ENCODE data around the gene MUC4. TPM values are rescaled to one million over a fixed set of nuclear protein-coding genes. Genes with fewer than 3 reads are reported as not detected.

Gene MUC4
- total RNA-seq, 2 donors from 2014 or later = 0.12 TPM; not detected in 1

GRCh38 chr3:195855471-195856409 is 44.0 kb upstream of the MUC4 start:
- Histone ChIP-seq H3K27ac (no peak overlapping the region), H3K4me1 (peaks cover 0 to 12% of the 10 kb centered on the region in 2 donors), H3K9me3 (no peaks in the 10 kb centered on the region), H3K27me3 (no peaks in the 10 kb centered on the region), H3K36me3 (no peaks in the 10 kb centered on the region), H3K4me3 (no peak overlapping the region)
- no peak for TF ChIP-seq CTCF (IDR thresholded peaks at IDR 0.05)
- no peak for DNase-seq (ENCODE audit: low spot score)

- Histone ChIP-seq H3K9me3 (no peaks in the 10 kb centered on the region), H3K27ac (no peak overlapping the region), H3K27me3 (no peaks in the 10 kb centered on the region), H3K4me3 (no peak overlapping the region), H3K36me3 (no peaks in the 10 kb centered on the region), H3K4me1 (peaks cover 0 to 11% of the 10 kb centered on the region in 2 donors)
- no peak for TF ChIP-seq CTCF (IDR thresholded peaks at IDR 0.05)
- no peak for DNase-seq (ENCODE audit: low spot score)
Measured at GRCh38 chr3:195854628-195855294, 43.0 kb upstream of the MUC4 start.

DNA sequence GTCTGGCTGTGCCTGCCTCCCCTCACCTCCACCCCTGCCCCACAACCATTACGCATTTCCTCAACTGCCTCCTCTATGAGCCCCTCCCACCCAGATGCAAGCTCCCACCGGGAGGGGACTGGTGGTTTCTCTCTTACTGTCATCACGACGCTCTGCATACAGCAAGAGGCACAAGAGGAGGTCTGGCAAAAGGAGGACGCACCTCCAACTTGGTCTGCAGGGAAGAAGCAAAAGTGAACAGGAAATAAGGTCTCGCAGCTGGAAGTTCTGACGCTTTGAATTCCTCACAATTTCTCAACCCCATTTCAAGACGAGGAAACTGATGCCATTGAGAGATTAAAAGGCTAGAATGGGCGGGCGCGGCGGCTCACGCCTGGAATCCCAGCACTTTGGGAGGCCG is 42.3 kb upstream of the MUC4 start:
- Histone ChIP-seq H3K27me3 (no peaks in the 10 kb centered on the region), H3K4me3 (no peak overlapping the region), H3K36me3 (no peaks in the 10 kb centered on the region), H3K4me1 (peaks cover 0 to 3% of the 10 kb centered on the region in 2 donors), H3K27ac (no peak overlapping the region), H3K9me3 (no peaks in the 10 kb centered on the region)
- no peak for DNase-seq (ENCODE audit: low spot score)
- no peak for TF ChIP-seq CTCF (IDR thresholded peaks at IDR 0.05)

DNA sequence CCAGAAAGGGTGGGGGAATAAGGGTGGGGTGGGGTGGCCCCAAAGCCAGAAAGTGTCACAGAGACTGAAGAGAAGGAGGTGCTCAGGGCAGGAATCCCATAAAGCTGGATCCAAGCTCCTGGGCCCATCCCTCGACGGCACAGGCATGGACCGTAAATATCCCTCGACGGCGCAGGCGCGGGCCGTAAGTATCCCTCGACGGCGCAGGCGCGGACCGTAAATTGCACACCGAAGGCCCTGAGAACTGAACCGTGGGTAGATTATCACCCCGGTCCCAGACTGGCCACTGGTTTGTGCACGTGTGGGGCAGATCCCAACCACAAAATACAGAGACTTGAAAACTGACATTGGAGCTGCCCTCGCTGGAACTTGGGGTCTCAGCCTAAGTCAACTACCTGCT is 41.3 kb upstream of the MUC4 start:
- Histone ChIP-seq H3K4me3 (no peak overlapping the region), H3K4me1 (peaks cover 0 to 3% of the 10 kb centered on the region in 2 donors), H3K27me3 (no peaks in the 10 kb centered on the region), H3K36me3 (no peaks in the 10 kb centered on the region), H3K27ac (no peak overlapping the region), H3K9me3 (no peaks in the 10 kb centered on the region)
- DNase-seq (ENCODE audit: low spot score) = no peak
- TF ChIP-seq CTCF (IDR thresholded peaks at IDR 0.05) = no peak

DNA sequence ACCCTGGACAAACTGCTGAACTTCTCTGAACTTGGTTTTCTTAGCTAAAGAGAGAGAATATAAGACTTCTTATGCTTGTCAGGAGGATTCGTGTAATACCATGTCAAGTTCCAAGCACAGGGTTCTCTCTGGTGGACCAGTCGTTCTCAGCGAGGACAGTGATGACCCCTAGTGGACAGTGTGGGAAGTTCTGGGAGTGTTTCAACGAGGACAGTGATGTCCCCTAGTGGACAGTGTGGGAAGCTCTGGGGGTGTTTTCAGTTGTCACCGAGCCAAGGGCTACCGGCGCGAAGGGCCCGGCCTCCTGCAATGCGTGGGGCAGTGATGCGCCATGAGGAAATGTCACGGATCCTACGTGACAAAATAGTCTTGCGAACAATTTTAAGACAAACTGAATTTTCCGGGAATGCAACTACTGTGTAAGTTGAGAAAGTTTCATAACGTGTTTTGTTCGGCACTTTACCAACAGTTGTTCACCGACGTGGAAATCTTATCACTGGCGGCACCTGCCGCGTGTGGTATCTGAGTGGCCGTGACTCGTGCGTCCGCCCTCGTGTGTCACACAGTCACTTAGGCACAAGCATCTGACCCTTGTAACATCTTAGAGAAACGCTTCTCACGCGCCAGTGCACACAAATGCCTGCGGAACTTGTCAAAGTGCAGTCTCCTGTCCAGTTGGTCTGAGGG is 39.3 kb upstream of the MUC4 start:
- Histone ChIP-seq H3K27me3 (no peaks in the 10 kb centered on the region), H3K9me3 (no peaks in the 10 kb centered on the region), H3K4me1 (peaks cover 0 to 3% of the 10 kb centered on the region in 2 donors), H3K4me3 (peak overlapping the region in 1 of 2 donors; percentile 24), H3K27ac (no peak overlapping the region), H3K36me3 (no peaks in the 10 kb centered on the region)
- TF ChIP-seq CTCF (IDR thresholded peaks at IDR 0.05) = peak; percentile 100
- DNase-seq (ENCODE audit: low spot score) = peak; percentile 93
